ENCODE measurements around the gene SLC15A4.
"Not testable (repeated sequence)": the region's sequence is repeated elsewhere in the genome, so short reads cannot be mapped to it uniquely, and the experiment has no call there.

SLC15A4 gene

GRCh38 chr12:128807161-128807724 lies 16.5 kb downstream of the SLC15A4 start:
- Histone ChIP-seq H3K27ac (ENCODE audit: low read length) (no peak overlapping the region), H3K9me3 (ENCODE audit: insufficient read depth, low read depth, low read length) (no peaks in the 10 kb centered on the region), H3K4me1 (ENCODE audit: insufficient read depth, low read length) (0 out of 2 replicates have a peak, but pooled peaks cover 2% of the 10 kb centered on the region), H3K9ac (ENCODE audit: low read depth, low read length) (no peak overlapping the region), H3K27me3 (ENCODE audit: insufficient read depth, low read length) (no peaks in the 10 kb centered on the region), H3K36me3 (ENCODE audit: insufficient read depth, low read depth, low read length) (peaks cover 67% of the 10 kb centered on the region), H3K4me3 (ENCODE audit: low read length) (no peak overlapping the region)

GRCh38 chr12:128806573-128806972 lies 17.2 kb downstream of the SLC15A4 start:
- Histone ChIP-seq H3K9ac (ENCODE audit: low read depth, low read length) (no peak overlapping the region), H3K4me1 (ENCODE audit: insufficient read depth, low read length) (no peaks in the 10 kb centered on the region), H3K27me3 (ENCODE audit: insufficient read depth, low read length) (no peaks in the 10 kb centered on the region), H3K36me3 (ENCODE audit: insufficient read depth, low read depth, low read length) (peaks cover 65% of the 10 kb centered on the region), H3K27ac (ENCODE audit: low read length) (no peak overlapping the region), H3K4me3 (ENCODE audit: low read length) (no peak overlapping the region), H3K9me3 (ENCODE audit: insufficient read depth, low read depth, low read length) (no peaks in the 10 kb centered on the region)

- peaks cover 76% of the 10 kb centered on the region for H3K36me3 ChIP-seq (ENCODE audit: insufficient read depth, low read depth, low read length)
- not testable (repeated sequence) for H3K9me3 ChIP-seq (ENCODE audit: insufficient read depth, low read depth, low read length); H3K4me3 ChIP-seq (ENCODE audit: low read length); H3K27ac ChIP-seq (ENCODE audit: low read length); H3K27me3 ChIP-seq (ENCODE audit: insufficient read depth, low read length); H3K4me1 ChIP-seq (ENCODE audit: insufficient read depth, low read length); H3K9ac ChIP-seq (ENCODE audit: low read depth, low read length)
These were observed 18.4 kb downstream of the SLC15A4 start for GRCh38 chr12:128805406-128805805.

- H3K4me1 ChIP-seq (ENCODE audit: insufficient read depth, low read length) = no peaks in the 10 kb centered on the region
These were observed 19.0 kb downstream of the SLC15A4 start for GRCh38 chr12:128804762-128805161.

GRCh38 chr12:128803788-128804187 lies 20.0 kb downstream of the SLC15A4 start:
- H3K27me3 ChIP-seq (ENCODE audit: insufficient read depth, low read length) = no peaks in the 10 kb centered on the region
- H3K27ac ChIP-seq (ENCODE audit: low read length) = no peak overlapping the region
- no peak overlapping the region for H3K9ac ChIP-seq (ENCODE audit: low read depth, low read length)
- no peak overlapping the region for H3K4me3 ChIP-seq (ENCODE audit: low read length)
- no peaks in the 10 kb centered on the region; the same call in 1 of the 2 replicates for H3K9me3 ChIP-seq (ENCODE audit: insufficient read depth, low read depth, low read length)
- no peaks in the 10 kb centered on the region for H3K4me1 ChIP-seq (ENCODE audit: insufficient read depth, low read length)
- H3K36me3 ChIP-seq (ENCODE audit: insufficient read depth, low read depth, low read length) = peaks cover 77% of the 10 kb centered on the region

More at GRCh38 chr12:128804762-128805161, 19.0 kb downstream of the SLC15A4 start:
- Histone ChIP-seq H3K4me3 (ENCODE audit: low read length) (no peak overlapping the region), H3K27ac (ENCODE audit: low read length) (no peak overlapping the region), H3K27me3 (ENCODE audit: insufficient read depth, low read length) (no peaks in the 10 kb centered on the region), H3K9me3 (ENCODE audit: insufficient read depth, low read depth, low read length) (no peaks in the 10 kb centered on the region; the same call in 1 of the 2 replicates), H3K36me3 (ENCODE audit: insufficient read depth, low read depth, low read length) (peaks cover 77% of the 10 kb centered on the region), H3K9ac (ENCODE audit: low read depth, low read length) (no peak overlapping the region)

GRCh38 chr12:128802756-128803155 lies 21.0 kb downstream of the SLC15A4 start:
- no peak overlapping the region for H3K4me3 ChIP-seq (ENCODE audit: low read length)
- H3K4me1 ChIP-seq (ENCODE audit: insufficient read depth, low read length) = peaks cover 5% of the 10 kb centered on the region
- no peaks in the 10 kb centered on the region; the same call in 1 of the 2 replicates for H3K9me3 ChIP-seq (ENCODE audit: insufficient read depth, low read depth, low read length)
- H3K27me3 ChIP-seq (ENCODE audit: insufficient read depth, low read length) = no peaks in the 10 kb centered on the region; the same call in 1 of the 2 replicates
- peaks cover 77% of the 10 kb centered on the region for H3K36me3 ChIP-seq (ENCODE audit: insufficient read depth, low read depth, low read length)
- no peak overlapping the region for H3K9ac ChIP-seq (ENCODE audit: low read depth, low read length)
- H3K27ac ChIP-seq (ENCODE audit: low read length) = no peak overlapping the region

GRCh38 chr12:128801879-128802391 lies 21.8 kb downstream of the SLC15A4 start:
- H3K9ac ChIP-seq (ENCODE audit: low read depth, low read length) = no peak overlapping the region
- H3K27ac ChIP-seq (ENCODE audit: low read length) = no peak overlapping the region
- peaks cover 8% of the 10 kb centered on the region for H3K4me1 ChIP-seq (ENCODE audit: insufficient read depth, low read length)
- no peaks in the 10 kb centered on the region; the same call in 1 of the 2 replicates for H3K27me3 ChIP-seq (ENCODE audit: insufficient read depth, low read length)
- H3K36me3 ChIP-seq (ENCODE audit: insufficient read depth, low read depth, low read length) = peaks cover 78% of the 10 kb centered on the region
- H3K9me3 ChIP-seq (ENCODE audit: insufficient read depth, low read depth, low read length) = no peaks in the 10 kb centered on the region; the same call in 1 of the 2 replicates
- no peak overlapping the region for H3K4me3 ChIP-seq (ENCODE audit: low read length)

GRCh38 chr12:128800606-128801005 lies 23.2 kb downstream of the SLC15A4 start:
- Histone ChIP-seq H3K27me3 (ENCODE audit: insufficient read depth, low read length) (no peaks in the 10 kb centered on the region; the same call in 1 of the 2 replicates), H3K27ac (ENCODE audit: low read length) (no peak overlapping the region), H3K4me3 (ENCODE audit: low read length) (no peak overlapping the region), H3K36me3 (ENCODE audit: insufficient read depth, low read depth, low read length) (peaks cover 84% of the 10 kb centered on the region), H3K4me1 (ENCODE audit: insufficient read depth, low read length) (peaks cover 8% of the 10 kb centered on the region), H3K9me3 (ENCODE audit: insufficient read depth, low read depth, low read length) (no peaks in the 10 kb centered on the region; the same call in 1 of the 2 replicates), H3K9ac (ENCODE audit: low read depth, low read length) (no peak overlapping the region)

- no peaks in the 10 kb centered on the region; the same call in 1 of the 2 replicates for H3K27me3 ChIP-seq (ENCODE audit: insufficient read depth, low read length)
- H3K4me1 ChIP-seq (ENCODE audit: insufficient read depth, low read length) = peaks cover 8% of the 10 kb centered on the region
- no peak overlapping the region for H3K9ac ChIP-seq (ENCODE audit: low read depth, low read length)
- peaks cover 89% of the 10 kb centered on the region for H3K36me3 ChIP-seq (ENCODE audit: insufficient read depth, low read depth, low read length)
- no peaks in the 10 kb centered on the region; the same call in 1 of the 2 replicates for H3K9me3 ChIP-seq (ENCODE audit: insufficient read depth, low read depth, low read length)
- H3K27ac ChIP-seq (ENCODE audit: low read length) = no peak overlapping the region
- H3K4me3 ChIP-seq (ENCODE audit: low read length) = no peak overlapping the region
These were observed 25.0 kb downstream of the SLC15A4 start for GRCh38 chr12:128798571-128799341.

GRCh38 chr12:128797119-128798118 lies 26.3 kb downstream of the SLC15A4 start:
- peaks cover 95% of the 10 kb centered on the region for H3K36me3 ChIP-seq (ENCODE audit: insufficient read depth, low read depth, low read length)
- no peak overlapping the region for H3K27ac ChIP-seq (ENCODE audit: low read length)
- H3K4me3 ChIP-seq (ENCODE audit: low read length) = no peak overlapping the region
- no peak overlapping the region for H3K9ac ChIP-seq (ENCODE audit: low read depth, low read length)
- H3K27me3 ChIP-seq (ENCODE audit: insufficient read depth, low read length) = no peaks in the 10 kb centered on the region; the same call in 1 of the 2 replicates
- H3K9me3 ChIP-seq (ENCODE audit: insufficient read depth, low read depth, low read length) = no peaks in the 10 kb centered on the region; the same call in 1 of the 2 replicates
- H3K4me1 ChIP-seq (ENCODE audit: insufficient read depth, low read length) = peaks cover 8% of the 10 kb centered on the region
